Activated T-cell treated with anti-CD3 and anti-CD28 coated beads, Interleukin-2, amount 50 U/mL, for 48 hours (primary cell): ENCODE measurements around the gene NET1.
"Not testable (repeated sequence)": the region's sequence is repeated elsewhere in the genome, so short reads cannot be mapped to it uniquely, and the experiment has no call there.

ENCODE experiments used
- DNase-seq, 2 experiments: peaks; one replicate each; pipeline ENCODE4 v3.0.0-alpha.2; 2020

NET1 gene

DNA sequence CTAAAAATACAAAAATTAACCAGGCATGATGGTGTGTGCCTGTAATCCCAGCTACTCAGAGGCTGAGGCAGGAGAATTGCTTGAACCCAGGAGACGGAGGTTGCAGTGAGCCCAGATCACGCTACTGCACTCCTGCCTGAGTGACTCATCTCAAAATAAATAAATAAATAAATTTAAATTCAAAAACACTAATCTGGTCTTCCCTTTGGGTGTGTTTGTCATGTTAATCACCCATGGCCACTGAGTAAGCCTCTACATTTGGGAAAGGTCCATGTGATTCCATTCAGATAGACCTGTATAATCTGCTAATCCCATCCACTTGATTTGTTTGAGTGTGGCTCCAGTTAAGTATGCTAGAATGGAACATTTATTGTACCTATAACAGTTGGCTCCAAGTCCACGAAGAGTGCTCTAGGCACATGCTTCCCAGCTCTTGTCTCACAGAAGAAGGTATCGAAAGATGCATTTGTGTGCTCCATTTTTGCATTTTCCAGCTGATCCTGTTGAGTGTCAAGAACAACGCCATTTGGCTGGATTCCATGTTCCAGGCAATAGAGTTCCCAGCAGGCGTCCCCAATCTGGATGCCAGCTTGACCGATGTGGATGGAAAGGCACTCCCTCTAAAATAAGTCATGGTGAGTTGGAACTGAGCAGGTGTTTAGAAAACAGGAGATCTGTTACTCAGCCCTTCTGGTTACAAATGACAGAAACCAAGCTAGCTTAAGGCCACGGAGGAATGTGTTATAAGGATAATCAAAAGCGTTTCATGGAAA is 11.7 kb upstream of the NET1 start:
- no peak for DNase-seq

DNA sequence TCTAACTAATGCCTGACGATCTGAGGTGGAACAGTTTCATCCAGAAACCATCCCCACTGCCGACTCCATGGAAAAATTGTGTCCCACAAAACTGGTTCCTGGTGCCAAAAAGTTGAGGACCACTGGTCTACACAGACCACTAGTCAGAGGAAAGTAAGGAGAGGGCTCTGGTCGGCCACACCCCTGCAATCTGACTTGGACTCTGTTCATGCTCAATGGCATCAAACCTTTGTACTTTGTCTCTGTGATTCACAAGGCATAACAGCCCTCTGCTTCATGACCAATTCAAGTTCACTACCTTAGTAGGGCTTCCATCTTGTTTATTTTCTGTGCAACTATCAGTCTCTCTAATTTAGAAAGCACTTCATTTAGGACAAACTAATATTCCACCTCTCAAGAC is 9.6 kb upstream of the NET1 start:
- no peak for DNase-seq

DNA sequence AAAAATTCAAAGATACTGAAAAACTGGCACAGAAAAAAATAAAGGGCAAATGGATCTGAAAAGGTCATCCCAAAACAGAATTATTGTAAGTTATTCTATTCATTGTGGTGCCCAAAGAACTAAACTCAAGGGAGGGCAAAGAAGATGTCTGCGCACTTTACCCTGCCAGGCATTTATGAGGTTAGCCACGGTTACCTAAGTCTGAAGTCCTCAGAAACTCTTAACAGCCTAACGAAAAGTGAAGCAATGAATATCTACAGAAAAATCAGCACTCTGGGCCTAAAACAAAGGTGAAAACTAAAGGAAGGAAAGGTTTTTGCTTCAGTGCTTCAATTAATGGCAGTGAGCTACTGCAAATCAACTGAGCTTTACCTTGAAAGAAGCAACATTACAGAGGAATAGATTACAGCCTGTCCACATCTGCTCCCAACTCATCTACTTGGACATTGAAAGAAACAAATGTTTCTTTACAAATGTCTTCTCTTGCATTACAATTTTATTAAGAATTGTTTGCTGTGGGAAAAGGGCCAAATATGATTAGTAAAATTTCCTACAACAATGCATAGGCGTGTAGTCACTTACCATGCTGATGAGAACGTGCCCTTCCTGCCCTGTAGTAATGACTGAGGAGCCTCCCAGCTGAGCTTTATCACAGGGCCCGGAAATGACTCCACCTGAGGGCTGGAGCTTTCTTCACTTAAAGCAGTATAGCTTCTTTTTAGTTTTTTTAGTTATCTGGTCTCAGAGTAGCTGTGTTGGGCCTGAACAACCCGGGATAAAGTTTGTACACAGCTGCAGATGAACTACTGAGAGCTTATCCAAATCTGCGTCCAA is 7.9 kb upstream of the NET1 start, which contains the start of gene TUBAL3:
TUBAL3 (minus strand) TSS at position 621 of the 834 bp plus-strand sequence; CDS start at position 585, 36 bp downstream.
- DNase-seq: no peak

DNA sequence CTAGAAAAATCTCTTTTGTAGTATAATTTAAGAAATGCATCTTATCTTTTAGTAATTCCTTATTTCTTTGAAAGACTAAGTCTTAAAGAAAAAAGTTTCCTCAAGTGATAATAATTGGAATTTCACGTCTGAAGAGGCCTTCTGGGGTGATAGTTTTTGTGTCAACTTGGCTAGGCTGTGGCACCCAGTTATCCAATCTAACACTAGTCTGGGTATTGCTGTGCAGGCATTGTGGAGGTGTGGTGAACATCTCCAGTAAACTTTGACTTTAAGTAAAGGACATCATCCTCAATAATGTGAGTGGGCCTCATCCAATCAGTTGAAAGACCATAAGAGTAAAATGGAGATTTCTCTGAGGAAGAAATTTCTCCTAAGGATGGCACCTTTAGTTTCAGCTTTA is 5.4 kb upstream of the NET1 start:
- DNase-seq: no peak

DNA sequence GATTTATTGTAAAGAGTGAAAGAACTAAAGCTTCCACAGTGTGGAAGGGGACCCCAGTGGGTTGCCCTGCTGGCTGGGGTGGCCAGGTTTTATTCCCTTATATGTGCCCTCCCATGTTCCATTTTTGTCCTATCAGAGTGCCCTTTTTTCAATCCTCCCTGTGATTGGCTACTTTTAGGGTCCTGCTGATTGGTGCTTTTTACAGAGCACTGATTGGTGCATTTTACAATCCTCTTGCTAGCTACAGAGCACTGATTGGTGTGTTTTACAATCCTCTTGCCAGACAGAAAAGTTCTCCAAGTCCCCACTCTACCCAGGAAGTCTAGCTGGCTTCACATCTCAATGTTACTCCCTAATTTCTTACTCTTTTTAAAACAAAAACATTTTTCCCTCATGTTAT is 1.6 kb upstream of the NET1 start:
- DNase-seq: not testable (repeated sequence)

DNA sequence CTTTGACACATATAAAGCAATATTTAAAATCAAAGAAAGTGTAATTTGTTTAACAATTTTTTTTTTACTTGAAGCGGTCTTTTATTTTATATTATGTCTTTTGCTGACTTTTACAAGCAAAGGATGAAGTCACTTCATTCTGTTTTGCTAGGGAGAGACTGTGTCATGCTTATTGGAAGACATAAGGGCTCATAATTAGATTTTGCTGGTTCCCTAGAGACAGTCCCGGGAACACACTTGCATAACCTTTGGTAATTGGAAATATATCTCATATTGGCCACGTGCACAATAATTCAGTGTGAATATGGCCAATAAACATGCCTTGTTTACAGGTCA is 448 bp upstream of the NET1 start:
- no peak for DNase-seq

DNA sequence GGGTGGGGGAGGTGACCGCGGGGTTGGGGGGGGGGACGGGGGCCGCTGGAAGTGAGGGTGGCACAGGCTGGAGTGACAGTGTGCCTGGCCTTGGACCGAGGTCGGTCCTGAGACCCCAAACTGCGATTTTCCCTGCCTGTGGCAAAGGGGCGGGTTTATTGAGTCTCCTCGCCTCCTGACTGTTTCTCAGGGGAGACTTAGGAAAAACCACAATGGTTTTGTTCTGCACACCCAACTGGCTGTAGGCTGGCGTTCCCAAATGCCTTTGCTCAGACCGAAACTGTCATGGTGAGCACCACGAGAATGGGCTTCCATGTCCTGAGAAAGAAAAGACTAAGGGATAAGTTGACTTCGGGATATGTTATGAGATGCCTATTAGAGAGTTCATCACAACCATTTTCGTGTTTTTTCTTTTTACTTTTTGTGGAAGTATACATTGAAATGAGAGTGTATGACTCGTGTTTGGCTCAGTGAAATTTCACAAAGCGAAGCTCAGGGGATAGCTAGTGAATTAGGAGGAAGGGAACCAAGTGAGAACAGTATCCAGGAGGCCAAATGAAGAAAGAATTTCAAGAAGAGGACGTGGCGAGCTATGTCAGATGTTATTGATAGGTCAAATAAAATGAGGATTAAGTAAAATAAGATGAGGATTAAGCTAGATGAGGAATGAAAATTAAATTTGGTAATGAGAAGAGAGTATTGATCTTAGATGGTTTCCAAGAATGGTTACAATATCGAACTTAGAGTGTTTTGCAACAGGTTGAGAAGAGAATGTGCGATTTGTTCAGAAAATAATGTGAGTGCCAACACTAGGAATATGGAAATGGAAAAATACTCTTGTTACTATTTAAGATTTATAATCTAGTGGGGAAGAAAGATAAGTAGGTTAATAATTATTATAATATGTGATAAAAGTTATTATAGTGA is 918 bp downstream of the NET1 start:
- peak; percentile 21 for DNase-seq

DNA sequence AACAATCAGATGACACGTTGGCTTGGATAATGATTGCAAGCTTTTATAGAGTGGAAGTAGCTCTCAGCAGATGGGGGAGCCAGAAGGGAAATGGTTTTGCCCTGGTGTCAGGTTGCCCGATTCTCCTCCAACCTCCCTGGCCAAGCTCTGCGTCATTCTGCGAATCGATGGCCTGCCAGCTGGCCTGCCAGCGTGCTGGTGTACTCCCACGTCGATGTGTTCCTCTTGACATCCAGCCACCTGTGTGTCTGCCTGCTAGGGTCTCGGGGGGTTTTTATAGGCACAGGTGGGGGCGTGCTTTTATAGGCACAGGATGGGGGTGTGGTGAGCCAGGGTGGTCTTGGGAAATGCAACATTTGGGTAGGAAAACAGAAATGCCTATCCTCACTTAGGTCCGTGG is 4.6 kb downstream of the NET1 start:
- DNase-seq: no peak

DNA sequence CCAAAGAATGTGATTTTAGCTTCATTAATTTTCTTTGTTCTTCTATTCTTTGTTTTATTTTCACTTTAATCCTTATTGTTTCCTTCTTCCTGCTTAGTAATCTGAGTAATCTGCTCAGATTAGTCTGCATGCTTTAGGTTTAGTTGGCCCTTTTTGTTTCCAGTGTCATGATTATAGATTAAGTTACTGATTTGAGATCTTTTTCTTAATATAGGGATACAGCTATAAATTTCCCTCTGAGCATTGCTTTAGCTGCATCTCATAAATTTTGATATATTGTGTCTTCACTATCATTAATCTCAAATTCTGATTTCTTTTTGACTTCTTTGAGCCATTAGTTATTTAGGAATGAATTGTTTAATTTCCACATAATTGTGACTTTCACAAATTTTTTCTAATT is 6.2 kb downstream of the NET1 start:
- DNase-seq: no peak

DNA sequence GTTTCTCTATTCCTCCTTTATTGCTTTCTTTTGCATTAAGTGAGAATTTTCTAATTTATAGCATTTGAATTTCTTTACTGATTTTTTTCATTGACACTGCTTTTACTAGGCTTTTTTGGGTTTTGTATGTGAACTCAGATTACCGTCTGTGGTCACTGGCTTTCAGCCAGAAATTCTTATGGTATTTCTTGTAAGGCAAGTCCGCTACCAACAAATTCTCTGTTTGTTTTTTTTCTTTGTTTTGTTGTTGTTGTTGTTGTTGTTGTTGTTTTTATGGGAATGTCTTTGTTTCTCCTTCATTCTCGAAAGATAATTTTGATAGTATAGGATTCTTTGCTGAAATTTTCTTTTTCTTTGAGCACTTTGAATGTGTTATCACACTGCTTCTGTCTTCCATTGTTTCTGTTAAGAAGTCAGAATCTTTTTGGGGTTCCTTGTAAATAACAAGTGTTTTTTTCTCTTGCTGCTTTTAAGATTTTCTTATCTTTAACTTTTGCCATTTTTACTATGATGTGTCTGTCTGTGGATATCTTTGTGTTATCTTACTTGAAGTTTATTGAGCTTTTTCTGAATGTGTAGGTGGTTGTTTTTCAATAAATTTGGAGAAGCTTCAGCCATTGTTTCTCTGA is 7.2 kb downstream of the NET1 start:
- no peak for DNase-seq

DNA sequence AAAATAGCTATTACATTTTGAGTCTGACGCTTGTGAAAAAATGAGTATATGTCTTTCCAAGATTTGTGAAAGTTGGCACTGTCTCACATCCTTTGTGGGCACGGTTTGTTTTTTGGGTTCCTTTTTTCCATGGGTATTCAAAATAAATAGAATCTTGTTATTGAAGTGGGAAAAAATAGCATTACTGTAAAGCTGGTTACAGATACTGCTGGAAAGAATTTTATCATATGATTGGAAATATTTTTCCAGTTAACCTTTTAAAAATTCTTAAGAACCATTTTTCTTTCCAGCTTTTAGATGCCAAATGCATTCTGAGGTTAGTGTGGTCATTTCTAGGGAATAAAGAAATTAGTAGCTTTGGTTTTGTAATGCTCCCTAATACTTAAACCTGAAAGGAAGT is 11.4 kb downstream of the NET1 start:
- no peak for DNase-seq

DNA sequence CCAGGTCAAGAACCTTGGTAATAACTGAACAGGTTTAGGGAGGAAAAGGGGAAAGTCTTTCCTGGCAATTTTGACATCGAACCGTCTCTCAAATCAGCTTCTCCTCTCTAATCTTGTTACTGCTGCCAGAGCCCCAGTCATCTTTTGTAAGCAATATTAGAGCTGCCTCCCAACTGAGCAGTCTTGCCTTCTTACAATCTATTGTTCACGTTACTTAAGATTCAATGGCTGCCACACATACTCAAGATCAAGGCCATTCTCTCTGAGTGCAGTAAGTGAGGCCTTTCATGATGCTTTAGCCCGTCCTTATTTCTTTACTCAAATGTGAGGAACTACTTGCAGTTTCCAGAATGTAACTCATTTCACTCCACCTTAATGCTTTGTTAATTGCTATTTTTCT is 12.4 kb downstream of the NET1 start:
- no peak for DNase-seq

DNA sequence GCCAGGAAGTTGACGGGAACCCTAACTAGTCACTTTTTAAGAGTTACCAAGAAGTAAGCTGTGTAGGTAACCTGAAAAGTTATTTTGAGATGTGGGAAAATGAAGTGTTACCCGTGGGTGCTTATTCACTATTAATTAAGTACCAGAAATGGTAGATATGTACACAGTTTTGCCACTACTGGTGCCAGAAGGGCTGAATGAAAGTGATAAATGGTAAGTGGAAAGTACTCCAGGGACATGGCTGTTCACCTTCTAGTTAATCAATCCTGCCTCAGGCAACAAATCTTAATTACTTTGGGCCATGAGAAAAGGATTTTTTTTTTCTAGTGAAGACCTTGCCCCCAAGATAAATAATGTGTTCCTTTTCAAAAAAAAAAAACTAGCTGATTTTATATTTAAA is 15.8 kb downstream of the NET1 start:
- no peak for DNase-seq

DNA sequence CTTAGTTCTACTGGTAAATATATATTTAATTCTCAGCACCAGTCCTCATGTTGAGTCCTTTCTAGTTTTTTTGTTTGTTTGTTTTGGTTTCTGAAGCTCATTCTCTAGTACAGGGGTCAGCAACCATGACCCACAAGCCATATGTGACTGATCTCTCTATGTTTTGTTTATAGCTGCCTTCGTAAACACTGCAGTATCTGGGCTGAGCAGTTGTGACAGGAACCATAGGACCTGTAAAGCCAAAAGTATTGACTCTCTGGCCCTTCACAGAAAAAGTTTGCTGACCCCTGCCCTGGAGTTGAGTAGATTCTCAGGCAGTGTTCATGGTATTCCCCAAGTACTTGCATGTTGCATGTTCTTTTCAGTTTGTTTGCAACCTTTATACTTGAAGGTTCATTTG is 20.8 kb downstream of the NET1 start:
- DNase-seq: no peak

DNA sequence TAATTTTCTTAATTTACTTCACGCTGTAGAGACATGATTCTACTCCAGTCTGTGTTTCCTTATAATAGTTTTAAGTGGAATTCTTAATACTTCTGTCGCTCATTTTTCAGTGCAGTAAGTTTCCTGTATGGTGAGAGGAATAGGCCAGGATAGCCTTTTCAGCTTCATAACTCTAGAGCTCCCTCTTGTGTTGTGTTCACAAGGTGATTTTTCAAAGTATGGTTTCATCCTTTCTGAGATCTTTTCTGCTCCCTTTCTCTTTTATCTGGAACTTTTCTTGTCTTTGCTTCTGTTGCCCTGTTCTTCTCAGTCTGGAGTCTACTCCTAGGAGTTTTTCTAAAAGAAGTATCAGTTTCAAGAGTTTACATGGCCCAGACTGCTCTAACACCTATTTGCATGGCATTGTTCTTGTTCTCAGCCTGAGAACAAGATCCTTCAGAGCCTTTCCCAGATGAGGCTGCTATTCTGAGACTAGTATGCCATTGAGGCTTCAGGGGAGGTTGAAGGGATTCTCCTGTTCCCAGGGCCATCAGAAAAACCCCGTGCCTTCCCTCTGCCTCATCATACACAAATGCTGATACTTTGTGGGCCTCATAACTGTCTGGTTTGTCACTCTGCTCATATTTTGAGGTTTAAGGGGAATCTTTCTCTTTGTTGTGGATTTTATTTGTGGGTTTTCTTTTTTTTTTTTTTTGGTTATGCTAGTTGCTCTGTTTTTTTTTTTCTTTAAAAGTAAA is 21.8 kb downstream of the NET1 start:
- DNase-seq: no peak

DNA sequence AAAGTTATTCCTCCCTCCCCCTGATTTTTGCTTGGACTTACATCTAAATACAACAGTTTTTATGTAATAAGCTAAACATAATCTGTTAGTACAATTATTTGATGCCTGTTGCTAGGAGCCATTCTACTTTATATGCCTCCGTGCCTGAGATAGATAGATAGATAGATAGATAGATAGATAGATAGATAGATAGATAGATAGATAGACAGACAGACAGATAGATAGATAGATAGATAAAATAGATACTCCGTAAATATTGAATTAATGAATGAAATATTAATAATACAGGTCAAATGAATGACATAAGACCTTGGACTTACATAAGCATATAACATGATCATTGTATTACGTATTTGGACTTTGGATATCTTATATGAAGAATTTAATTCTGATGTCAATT is 23.0 kb downstream of the NET1 start:
- no peak for DNase-seq

DNA sequence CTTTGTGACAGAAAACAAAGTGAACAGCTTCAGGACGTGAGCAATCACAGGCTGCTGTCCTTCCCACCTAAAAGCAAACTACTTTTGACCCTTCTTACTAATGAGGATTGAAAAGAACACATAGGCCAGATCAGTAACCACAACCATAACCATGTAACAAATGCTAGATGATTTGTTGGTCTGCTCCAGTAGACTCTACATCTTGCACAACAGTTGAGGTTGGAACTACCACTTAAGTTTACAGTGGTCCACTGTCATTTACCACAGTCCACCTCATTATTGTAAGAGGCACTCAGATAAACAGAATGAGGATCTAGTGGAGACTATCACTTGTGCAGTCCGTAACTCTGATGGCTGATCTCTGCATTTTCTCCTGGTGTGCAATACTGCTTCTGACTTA is 27.8 kb downstream of the NET1 start:
- DNase-seq: no peak

DNA sequence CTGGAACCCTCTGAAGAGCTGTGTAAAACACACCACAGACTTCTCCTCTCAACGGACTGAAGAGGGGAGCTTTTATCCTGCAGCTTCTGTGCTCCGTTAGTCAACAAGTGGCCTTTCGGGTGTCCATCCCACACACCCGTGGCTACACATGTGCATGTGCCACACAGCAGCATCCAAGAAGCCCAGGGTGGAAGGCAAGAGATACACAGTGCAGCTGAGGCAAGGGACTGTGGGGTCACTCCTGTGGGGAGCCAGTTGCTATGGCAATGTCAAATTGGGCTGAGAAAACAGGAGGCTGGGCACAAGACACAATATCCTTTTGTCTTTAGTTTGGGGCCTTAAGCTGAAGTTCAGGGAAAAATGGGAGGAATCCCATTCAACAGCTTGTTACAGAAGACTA is 28.7 kb downstream of the NET1 start:
- DNase-seq: no peak

DNA sequence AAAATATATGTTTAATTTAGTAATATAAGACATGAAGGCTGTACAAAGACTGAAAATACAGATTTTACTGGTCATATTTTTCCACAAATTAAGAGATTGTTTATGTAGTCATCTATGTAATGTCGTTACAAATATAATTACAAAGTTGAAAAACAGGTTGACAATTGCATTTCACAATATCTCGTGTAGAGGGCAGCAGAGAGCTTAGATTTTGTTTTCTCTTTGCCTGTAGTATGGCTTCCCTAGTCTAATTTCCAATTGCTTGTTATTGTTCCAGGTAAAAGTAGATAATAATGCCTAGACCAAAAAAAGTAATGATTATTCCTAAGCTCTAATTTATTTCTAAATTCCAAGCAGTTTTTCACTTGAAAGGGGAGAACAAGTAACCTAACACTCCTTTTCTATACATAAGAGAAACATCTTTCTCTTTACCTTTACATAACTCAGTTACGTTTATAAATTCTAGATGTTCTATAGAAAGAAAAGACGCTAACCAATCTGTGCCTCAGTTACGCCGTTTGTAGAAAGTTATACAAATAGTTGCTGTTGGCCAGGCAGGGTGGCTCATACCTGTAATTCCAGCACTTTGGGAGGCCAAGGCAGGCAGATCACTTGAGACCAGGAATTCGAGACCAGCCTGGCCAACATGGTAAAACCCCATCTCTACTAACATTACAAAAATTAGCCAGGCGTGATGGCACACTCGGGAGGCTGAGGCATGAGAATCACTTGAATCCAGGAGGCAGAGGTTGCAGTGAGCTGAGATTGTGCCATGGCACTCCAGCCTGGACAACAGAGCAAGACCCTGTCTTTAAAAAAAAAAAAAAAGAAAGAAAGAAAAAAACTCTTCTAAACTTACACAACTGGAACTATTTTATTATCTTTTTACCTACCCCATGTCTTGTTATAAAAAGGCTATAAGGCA is 30.0 kb downstream of the NET1 start:
- DNase-seq: no peak

DNA sequence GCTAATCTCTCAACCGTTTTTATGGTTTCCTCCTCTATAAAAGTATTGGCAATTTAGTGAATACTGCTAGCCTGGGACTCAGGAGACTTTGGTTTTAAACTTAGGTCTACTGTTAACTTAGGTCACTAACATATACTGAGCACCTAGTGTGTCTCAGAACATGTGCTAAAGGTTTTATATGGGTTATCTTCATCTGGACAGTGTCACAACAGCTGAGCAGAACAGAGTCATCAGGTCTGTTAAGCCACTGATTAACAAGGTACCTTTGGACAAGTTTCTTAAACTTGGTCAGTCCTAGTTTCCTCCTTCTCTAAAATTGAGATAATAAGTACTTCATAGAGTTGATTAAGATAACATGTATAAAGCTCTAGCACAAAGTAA is 30.6 kb downstream of the NET1 start:
- DNase-seq: no peak

DNA sequence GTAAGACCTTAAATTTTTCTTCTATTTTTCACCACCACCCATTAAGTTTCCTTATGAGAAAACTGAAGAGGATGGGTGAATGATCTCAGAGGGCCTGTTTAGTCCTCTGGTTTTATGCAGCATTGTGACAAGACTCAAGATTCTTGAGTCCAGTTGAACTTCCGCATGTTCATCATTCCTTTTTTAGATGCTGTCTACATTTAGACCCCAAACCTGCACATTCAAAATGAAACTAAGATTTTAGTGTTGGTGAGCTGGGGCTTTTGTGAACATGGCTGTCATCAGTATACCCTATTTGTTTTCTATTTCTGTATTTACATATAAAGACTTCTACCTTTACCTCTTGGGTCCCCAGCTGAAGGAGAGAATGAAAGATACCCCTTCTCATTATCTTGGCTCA is 31.1 kb downstream of the NET1 start:
- DNase-seq: no peak
